Measurements from ENCODE around the gene GPBP1. TPM values are rescaled to one million over a fixed set of nuclear protein-coding genes. Genes with fewer than 3 reads are reported as not detected.

GPBP1 gene
- polyA plus RNA-seq, 3 donors = 23.2 to 43.7 (median 30.9) TPM

DNA sequence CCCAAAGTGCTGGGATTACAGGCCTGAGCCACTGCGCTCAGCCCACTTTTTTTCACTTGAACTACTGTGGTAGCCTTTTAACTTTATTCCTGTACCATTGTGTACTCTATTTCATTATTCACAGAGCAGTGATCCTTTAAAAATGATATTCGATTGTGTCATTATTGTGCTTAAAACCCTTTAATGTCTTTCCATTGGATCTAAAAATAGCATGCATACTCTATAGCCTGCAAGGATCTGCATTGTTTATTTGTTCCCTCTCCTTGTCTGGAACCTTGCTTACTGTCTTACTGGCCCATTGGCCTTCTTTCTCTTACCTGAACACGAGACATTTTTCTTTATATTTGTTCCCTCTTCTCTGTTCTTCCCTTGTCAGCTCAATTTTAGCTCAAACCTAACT lies 15.7 kb downstream of the GPBP1 start:
- peaks cover 100% of the 10 kb centered on the region for H3K79me2 ChIP-seq (ENCODE audit: insufficient read depth, low read length)
- intact Hi-C loops (cut with micrococcal nuclease) = no loop called here
- no peak overlapping the region for H3K9ac ChIP-seq (ENCODE audit: insufficient read depth, low read length, poor library complexity, severe bottlenecking)
- peaks cover 17 to 43% of the 10 kb centered on the region in 2 donors for H3K36me3 ChIP-seq (replicated peaks in 1 of 2; ENCODE audit: control insufficient read depth in 1 of 2, insufficient read depth in 2 of 2, low read length in 2 of 2)
- Mint-ChIP-seq H3K27me3 (ENCODE audit: low read depth in 3 of 3) (no peaks in the 10 kb centered on the region), H3K4me3 (no peak overlapping the region), H3K36me3 (peaks cover 19 to 68% of the 10 kb centered on the region in 2 donors), H3K9me3 (no peaks in the 10 kb centered on the region), H3K27ac (peak overlapping the region in 2 of 7 donors; percentile 12 to 33), H3K4me1 (peaks cover 41% of the 10 kb centered on the region)
- H3K27me3 ChIP-seq (ENCODE audit: control insufficient read depth in 2 of 2, insufficient read depth in 2 of 2, low read length in 2 of 2) = no peaks in the 10 kb centered on the region
- no peak overlapping the region for H3K27ac ChIP-seq (ENCODE audit: low read depth in 1 of 2, low read length in 2 of 2)
- H3K4me3 ChIP-seq (replicated peaks in 1 of 3; ENCODE audit: low read depth in 2 of 3, low read length in 3 of 3) = no peak overlapping the region
- TF ChIP-seq, protein P1, sequence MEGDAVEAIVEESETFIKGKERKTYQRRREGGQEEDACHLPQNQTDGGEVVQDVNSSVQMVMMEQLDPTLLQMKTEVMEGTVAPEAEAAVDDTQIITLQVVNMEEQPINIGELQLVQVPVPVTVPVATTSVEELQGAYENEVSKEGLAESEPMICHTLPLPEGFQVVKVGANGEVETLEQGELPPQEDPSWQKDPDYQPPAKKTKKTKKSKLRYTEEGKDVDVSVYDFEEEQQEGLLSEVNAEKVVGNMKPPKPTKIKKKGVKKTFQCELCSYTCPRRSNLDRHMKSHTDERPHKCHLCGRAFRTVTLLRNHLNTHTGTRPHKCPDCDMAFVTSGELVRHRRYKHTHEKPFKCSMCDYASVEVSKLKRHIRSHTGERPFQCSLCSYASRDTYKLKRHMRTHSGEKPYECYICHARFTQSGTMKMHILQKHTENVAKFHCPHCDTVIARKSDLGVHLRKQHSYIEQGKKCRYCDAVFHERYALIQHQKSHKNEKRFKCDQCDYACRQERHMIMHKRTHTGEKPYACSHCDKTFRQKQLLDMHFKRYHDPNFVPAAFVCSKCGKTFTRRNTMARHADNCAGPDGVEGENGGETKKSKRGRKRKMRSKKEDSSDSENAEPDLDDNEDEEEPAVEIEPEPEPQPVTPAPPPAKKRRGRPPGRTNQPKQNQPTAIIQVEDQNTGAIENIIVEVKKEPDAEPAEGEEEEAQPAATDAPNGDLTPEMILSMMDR (IDR thresholded peaks at IDR 0.05) = no peak
- H3K4me2 ChIP-seq (replicated peaks; ENCODE audit: extremely low read depth, low read length, poor library complexity, severe bottlenecking) = no peak overlapping the region
- no peaks in the 10 kb centered on the region for H3K9me3 ChIP-seq (replicated peaks in 1 of 2; ENCODE audit: control insufficient read depth in 1 of 2, insufficient read depth in 1 of 2, low read length in 2 of 2)
- H2AFZ ChIP-seq (ENCODE audit: insufficient read depth, low read depth, low read length, poor library complexity, severe bottlenecking) = no peak overlapping the region
- peaks cover 38 to 45% of the 10 kb centered on the region in 2 donors for H3K4me1 ChIP-seq (ENCODE audit: control insufficient read depth in 1 of 2, insufficient read depth in 2 of 2, low read length in 2 of 2)
- 100% methylated on average over 2 of the region's 3 CpGs for WGBS (ENCODE audit: insufficient coverage)
- peaks cover 100% of the 10 kb centered on the region for H4K20me1 ChIP-seq (ENCODE audit: insufficient read depth, low read length)
- no peak for DNase-seq

DNA sequence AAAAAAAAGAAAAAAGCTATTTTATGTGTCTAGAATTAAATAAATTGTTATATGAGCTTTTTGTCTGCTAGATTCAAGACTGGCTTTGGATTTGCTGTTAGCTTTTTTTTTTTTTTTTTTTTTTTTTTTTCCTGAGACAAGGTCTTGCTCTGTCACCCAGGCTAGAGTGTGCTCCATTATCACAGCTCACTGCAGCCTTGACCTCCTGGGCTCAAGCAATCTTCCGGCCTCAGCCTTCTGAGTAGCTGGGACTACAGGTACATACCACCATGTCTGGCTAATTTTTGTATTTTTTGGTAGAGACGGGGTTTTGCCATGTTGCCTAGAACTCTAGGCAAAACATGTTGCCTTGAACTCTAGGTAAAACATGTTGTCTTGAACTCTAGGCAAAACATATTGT lies 16.7 kb downstream of the GPBP1 start:
- Histone ChIP-seq H4K20me1 (ENCODE audit: insufficient read depth, low read length) (peaks cover 100% of the 10 kb centered on the region), H3K4me3 (replicated peaks in 1 of 3; ENCODE audit: low read depth in 2 of 3, low read length in 3 of 3) (no peak overlapping the region), H3K4me1 (ENCODE audit: control insufficient read depth in 1 of 2, insufficient read depth in 2 of 2, low read length in 2 of 2) (peaks cover 30 to 34% of the 10 kb centered on the region in 2 donors), H2AFZ (ENCODE audit: insufficient read depth, low read depth, low read length, poor library complexity, severe bottlenecking) (no peak overlapping the region), H3K9me3 (replicated peaks in 1 of 2; ENCODE audit: control insufficient read depth in 1 of 2, insufficient read depth in 1 of 2, low read length in 2 of 2) (no peaks in the 10 kb centered on the region), H3K36me3 (replicated peaks in 1 of 2; ENCODE audit: control insufficient read depth in 1 of 2, insufficient read depth in 2 of 2, low read length in 2 of 2) (peaks cover 19 to 51% of the 10 kb centered on the region in 2 donors), H3K9ac (ENCODE audit: insufficient read depth, low read length, poor library complexity, severe bottlenecking) (no peak overlapping the region), H3K4me2 (replicated peaks; ENCODE audit: extremely low read depth, low read length, poor library complexity, severe bottlenecking) (no peak overlapping the region), H3K27ac (ENCODE audit: low read depth in 1 of 2, low read length in 2 of 2) (no peak overlapping the region), H3K79me2 (ENCODE audit: insufficient read depth, low read length) (peaks cover 100% of the 10 kb centered on the region), H3K27me3 (ENCODE audit: control insufficient read depth in 2 of 2, insufficient read depth in 2 of 2, low read length in 2 of 2) (no peaks in the 10 kb centered on the region)
- H3K27me3 Mint-ChIP-seq (ENCODE audit: low read depth in 3 of 3) = no peaks in the 10 kb centered on the region
- intact Hi-C loops (cut with micrococcal nuclease) = no loop called here
- H3K4me3 Mint-ChIP-seq = no peak overlapping the region
- H3K27ac Mint-ChIP-seq = no peak overlapping the region
- no peaks in the 10 kb centered on the region for H3K9me3 Mint-ChIP-seq
- no peak for DNase-seq
- 100% methylated on average over 1 of the region's 2 CpGs for WGBS (ENCODE audit: insufficient coverage)
- TF ChIP-seq, protein P1 (IDR thresholded peaks at IDR 0.05) = no peak
- peaks cover 31% of the 10 kb centered on the region for H3K4me1 Mint-ChIP-seq
- H3K36me3 Mint-ChIP-seq = peaks cover 24 to 72% of the 10 kb centered on the region in 2 donors

Data from CD14-positive monocyte (primary cell).